Measurements from ENCODE around the gene MYL9.

GRCh38 chr20:36549942-36550789, 8.8 kb downstream of the MYL9 start:
- no peak for TF ChIP-seq CTCF (IDR thresholded peaks at IDR 0.05; ENCODE audit: low read depth, low read length, missing input control)
- TF ChIP-seq ATF3 (IDR thresholded peaks at IDR 0.05), result no peak
- TF ChIP-seq SP1 (IDR thresholded peaks at IDR 0.05), result no peak
- TF ChIP-seq MAX (IDR thresholded peaks at IDR 0.05), result no peak
- no peak for TF ChIP-seq RAD21 (IDR thresholded peaks at IDR 0.05)
- TF ChIP-seq RXRA (IDR thresholded peaks at IDR 0.05), result no peak
- TF ChIP-seq REST (IDR thresholded peaks at IDR 0.05), result no peak
- TF ChIP-seq FOXA2 (IDR thresholded peaks at IDR 0.05), result no peak
- TF ChIP-seq TAF1 (conservative IDR thresholded peaks at IDR 0.05), result no peak

Data from liver (tissue), 3 donors.